K562 (cell line): ENCODE measurements around the gene ATP6V0C.
"Not testable (repeated sequence)": the region's sequence is repeated elsewhere in the genome, so short reads cannot be mapped to it uniquely, and the experiment has no call there.

Experiments used
- EGR1 ChIP-seq: fragments of 450-650 bp; conservative IDR thresholded peaks from 2 replicates; pipeline ENCODE4 v1.6.1; 2017; ENCODE audit warnings: mild to moderate bottlenecking
- HNRNPK ChIP-seq: fragments of 200-400 bp; formaldehyde crosslinking; IDR thresholded peaks from one replicate; pipeline ENCODE4 v1.6.1; 2018; ENCODE audit warnings: mild to moderate bottlenecking, low read depth, low read length; ENCODE audit not compliant: poor library complexity, severe bottlenecking
- JUND ChIP-seq, 2 experiments: IDR thresholded peaks; 2 replicates in 1 of 2; 3 replicates in 1 of 2; pipeline ENCODE4 v1.6.1; 2011; ENCODE audit warnings: borderline replicate concordance in 2 of 2, low read depth in 2 of 2, low read length in 2 of 2, improper control_type of control experiment in 1 of 2, missing biosample characterization in 1 of 2, missing genetic modification characterization in 1 of 2, missing genetic modification reagents in 1 of 2
- NFIC ChIP-seq: fragments of 450-650 bp; IDR thresholded peaks from 2 replicates; pipeline ENCODE4 v1.6.1; 2017; ENCODE audit warnings: mild to moderate bottlenecking, inconsistent platforms
- NRF1 ChIP-seq, 2 experiments: fragments of 450-650 bp; IDR thresholded peaks in 1 of 2; conservative IDR thresholded peaks in 1 of 2; 2 replicates each; pipeline ENCODE4 v1.6.1; 2014; ENCODE audit warnings: mild to moderate bottlenecking in 2 of 2
- POLR2AphosphoS5 ChIP-seq: IDR thresholded peaks from 2 replicates; pipeline ENCODE4 v1.6.1; 2011; ENCODE audit warnings: mild to moderate bottlenecking, low read depth, low read length, moderate library complexity; ENCODE audit not compliant: control insufficient read depth, insufficient read depth
- TF ChIP-seq, protein P1 (sequence below), 3 experiments: IDR thresholded peaks in 2 of 3; conservative IDR thresholded peaks in 1 of 3; 2 replicates each; pipeline ENCODE4 v1.5.1; 2011 to 2012; ENCODE audit warnings: low read length in 3 of 3, mild to moderate bottlenecking in 3 of 3, control low read depth in 2 of 3, improper control_type of control experiment in 1 of 3, inconsistent platforms in 1 of 3, low read depth in 1 of 3, mixed read lengths in 1 of 3, moderate library complexity in 1 of 3; ENCODE audit not compliant: insufficient read depth in 2 of 3
- TF ChIP-seq, protein P2 (sequence below), 2 experiments: fragments of 450-650 bp in 1 of 2; sonication (generic) in 1 of 2; formaldehyde crosslinking in 1 of 2; IDR thresholded peaks in 1 of 2; conservative IDR thresholded peaks in 1 of 2; 2 replicates each; pipeline versions ENCODE4 v1.6.1 to v1.8.1; 2016 to 2023; ENCODE audit warnings: mild to moderate bottlenecking in 2 of 2, moderate library complexity in 2 of 2, inconsistent platforms in 1 of 2, missing genetic modification reagents in 1 of 2
- TF ChIP-seq, protein P3 (sequence below): sonication (generic); formaldehyde crosslinking; IDR thresholded peaks from 2 replicates; pipeline ENCODE4 v1.8.0; 2022; ENCODE audit warnings: mild to moderate bottlenecking, low read depth, missing genetic modification reagents

DNA sequence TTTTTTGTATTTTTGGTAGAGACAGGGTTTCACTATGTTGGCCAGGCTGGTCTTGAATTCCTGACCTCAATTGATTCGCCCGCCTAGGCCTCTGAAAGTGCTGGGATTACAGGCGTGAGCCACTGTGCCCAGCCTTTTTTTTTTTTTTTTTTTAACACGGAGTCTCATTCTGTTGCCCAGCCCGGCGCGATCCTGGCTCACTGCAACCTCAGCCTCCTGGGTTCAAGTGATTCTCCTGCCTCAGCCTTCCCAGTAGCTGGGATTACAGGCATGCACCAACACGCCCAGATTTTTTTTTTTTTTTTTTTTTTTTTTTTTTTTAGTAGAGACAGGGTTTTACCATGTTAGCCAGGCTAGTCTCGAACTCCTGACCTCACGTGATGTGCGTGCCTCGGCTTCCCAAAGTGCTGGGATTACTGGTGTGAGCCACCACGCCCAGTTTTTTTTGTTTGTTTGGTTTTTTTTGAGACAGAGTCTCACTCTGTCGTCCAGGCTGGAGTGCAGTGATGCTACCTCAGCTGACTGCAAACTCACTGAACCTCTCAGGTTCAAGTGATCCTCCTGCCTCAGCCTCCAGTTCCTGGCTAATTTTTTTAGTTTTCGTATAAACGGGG lies 19.5 kb downstream of the ATP6V0C start:
- not testable (repeated sequence) for TF ChIP-seq EGR1; POLR2AphosphoS5; NFIC; HNRNPK; JUND (IDR thresholded peaks at IDR 0.05; ENCODE audit: borderline replicate concordance, low read depth, low read length); JUND (tag; IDR thresholded peaks at IDR 0.05; ENCODE audit: borderline replicate concordance, low read depth, low read length)
- peak in 1 of 2 experiments; percentile 52; a peak in 2 of 4 replicates for TF ChIP-seq NRF1 (conservative IDR thresholded peaks at IDR 0.05 in 1 of 2, IDR thresholded peaks at IDR 0.05 in 1 of 2)
- TF ChIP-seq, protein P1, sequence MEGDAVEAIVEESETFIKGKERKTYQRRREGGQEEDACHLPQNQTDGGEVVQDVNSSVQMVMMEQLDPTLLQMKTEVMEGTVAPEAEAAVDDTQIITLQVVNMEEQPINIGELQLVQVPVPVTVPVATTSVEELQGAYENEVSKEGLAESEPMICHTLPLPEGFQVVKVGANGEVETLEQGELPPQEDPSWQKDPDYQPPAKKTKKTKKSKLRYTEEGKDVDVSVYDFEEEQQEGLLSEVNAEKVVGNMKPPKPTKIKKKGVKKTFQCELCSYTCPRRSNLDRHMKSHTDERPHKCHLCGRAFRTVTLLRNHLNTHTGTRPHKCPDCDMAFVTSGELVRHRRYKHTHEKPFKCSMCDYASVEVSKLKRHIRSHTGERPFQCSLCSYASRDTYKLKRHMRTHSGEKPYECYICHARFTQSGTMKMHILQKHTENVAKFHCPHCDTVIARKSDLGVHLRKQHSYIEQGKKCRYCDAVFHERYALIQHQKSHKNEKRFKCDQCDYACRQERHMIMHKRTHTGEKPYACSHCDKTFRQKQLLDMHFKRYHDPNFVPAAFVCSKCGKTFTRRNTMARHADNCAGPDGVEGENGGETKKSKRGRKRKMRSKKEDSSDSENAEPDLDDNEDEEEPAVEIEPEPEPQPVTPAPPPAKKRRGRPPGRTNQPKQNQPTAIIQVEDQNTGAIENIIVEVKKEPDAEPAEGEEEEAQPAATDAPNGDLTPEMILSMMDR (IDR thresholded peaks at IDR 0.05 in 2 of 3, conservative IDR thresholded peaks at IDR 0.05 in 1 of 3; ENCODE audit: insufficient read depth in 2 of 3, low read depth in 1 of 3, low read length in 3 of 3), result not testable (repeated sequence)
- TF ChIP-seq, protein P2, sequence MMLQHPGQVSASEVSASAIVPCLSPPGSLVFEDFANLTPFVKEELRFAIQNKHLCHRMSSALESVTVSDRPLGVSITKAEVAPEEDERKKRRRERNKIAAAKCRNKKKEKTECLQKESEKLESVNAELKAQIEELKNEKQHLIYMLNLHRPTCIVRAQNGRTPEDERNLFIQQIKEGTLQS (IDR thresholded peaks at IDR 0.05), result not testable (repeated sequence)
- TF ChIP-seq, protein P2 (CRISPR knock-in tag; conservative IDR thresholded peaks at IDR 0.05), result not testable (repeated sequence)
- TF ChIP-seq, protein P3, sequence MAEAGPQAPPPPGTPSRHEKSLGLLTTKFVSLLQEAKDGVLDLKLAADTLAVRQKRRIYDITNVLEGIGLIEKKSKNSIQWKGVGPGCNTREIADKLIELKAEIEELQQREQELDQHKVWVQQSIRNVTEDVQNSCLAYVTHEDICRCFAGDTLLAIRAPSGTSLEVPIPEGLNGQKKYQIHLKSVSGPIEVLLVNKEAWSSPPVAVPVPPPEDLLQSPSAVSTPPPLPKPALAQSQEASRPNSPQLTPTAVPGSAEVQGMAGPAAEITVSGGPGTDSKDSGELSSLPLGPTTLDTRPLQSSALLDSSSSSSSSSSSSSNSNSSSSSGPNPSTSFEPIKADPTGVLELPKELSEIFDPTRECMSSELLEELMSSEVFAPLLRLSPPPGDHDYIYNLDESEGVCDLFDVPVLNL (CRISPR knock-in tag), result not testable (repeated sequence)
